Measurements from ENCODE around the gene BRD8.
"Not testable (repeated sequence)": the region's sequence is repeated elsewhere in the genome, so short reads cannot be mapped to it uniquely, and the experiment has no call there.

- TF ChIP-seq CTCF (IDR thresholded peaks at IDR 0.05; ENCODE audit: borderline replicate concordance, extremely low read depth, low read length, poor library complexity, severe bottlenecking); EZH2 (IDR thresholded peaks at IDR 0.05; ENCODE audit: borderline replicate concordance, low read depth, low read length, severe bottlenecking): not testable (repeated sequence)
These were observed 34.9 kb downstream of the BRD8 start for GRCh38 chr5:138143578-138143977.
